IMR-90 (cell line): ENCODE data around the gene AMPD2. TPM values are rescaled to one million over a fixed set of nuclear protein-coding genes. Genes with fewer than 3 reads are reported as not detected.

Source experiments
- ATAC-seq: fragments of 200-7000 bp; cut with Tn5 transposase; 2 replicates; pipeline ENCODE4 v1.9.1; 2020; ENCODE audit warnings: low read depth, mild to moderate bottlenecking, moderate library complexity
- Bru-seq: library from RNA; stranded (reverse); fragments of 400-500 nt; gene quantifications from one replicate; lab custom pipeline; 2021; lab: Mats Ljungman, UMichigan
- BruChase-seq, 2 experiments: library from RNA; stranded (reverse); fragments of 400-500 nt; gene quantifications; one replicate each; lab custom pipeline; 2021; lab: Mats Ljungman, UMichigan
- BruUV-seq: library from RNA; stranded (reverse); fragments of 400-500 nt; replicated peaks from 2 replicates; lab custom pipeline; 2021; lab: Mats Ljungman, UMichigan
- CTCF ChIA-PET: fragments of 300-600 bp; formaldehyde crosslinking; extraction: SDS; loops from one replicate; lab custom pipeline; 2021; ENCODE audit warnings: antibody characterized with exemption; lab: Yijun Ruan, JAX
- POLR2A ChIA-PET: fragments of 300-600 bp; sonication (Branson Sonifier 250); formaldehyde crosslinking; loops from one replicate; lab custom pipeline; 2022; ENCODE audit warnings: antibody characterized with exemption; ENCODE audit not compliant: unreplicated experiment; lab: Charles Lee
- DNase-seq: peaks from one replicate; pipeline ENCODE4 v3.0.0; 2013
- H2AFZ ChIP-seq: replicated peaks from 2 replicates; pipeline ENCODE3; 2013; ENCODE audit warnings: low read length, mild to moderate bottlenecking; ENCODE audit not compliant: poor library complexity
- H2AK5ac ChIP-seq: 2 replicates; pipeline ENCODE4 v1.6.1; 2013; ENCODE audit warnings: low read depth, low read length, inconsistent platforms
- H2AK9ac ChIP-seq: replicated peaks from 2 replicates; pipeline ENCODE3; 2013; ENCODE audit warnings: mild to moderate bottlenecking, low read depth, low read length, moderate library complexity; ENCODE audit not compliant: poor library complexity
- H2BK120ac ChIP-seq: 2 replicates; pipeline ENCODE4 v1.6.1; 2013; ENCODE audit warnings: low read depth, low read length, inconsistent platforms
- H2BK15ac ChIP-seq: 3 replicates; pipeline ENCODE4 v1.6.1; 2013; ENCODE audit warnings: low read depth, low read length, inconsistent platforms
- H2BK20ac ChIP-seq: 2 replicates; pipeline ENCODE4 v1.6.1; 2013; ENCODE audit warnings: low read depth, mild to moderate bottlenecking, inconsistent platforms, low read length, moderate library complexity
- H2BK5ac ChIP-seq: 2 replicates; pipeline ENCODE4 v1.6.1; 2013; ENCODE audit warnings: mild to moderate bottlenecking, low read depth, low read length, inconsistent platforms; ENCODE audit not compliant: poor library complexity, severe bottlenecking
- H3K14ac ChIP-seq: replicated peaks from 2 replicates; pipeline ENCODE4 v1.6.1; 2013; ENCODE audit warnings: low read depth, low read length, inconsistent platforms
- H3K18ac ChIP-seq: 2 replicates; pipeline ENCODE4 v1.6.1; 2013; ENCODE audit warnings: low read depth, low read length, control low read depth
- H3K23ac ChIP-seq: 2 replicates; pipeline ENCODE4 v1.6.1; 2013; ENCODE audit warnings: low read depth, low read length, inconsistent platforms
- H3K27ac ChIP-seq: 2 replicates; pipeline ENCODE4 v1.5.1; 2013; ENCODE audit warnings: mild to moderate bottlenecking, control low read depth, low read length; ENCODE audit not compliant: insufficient read depth
- H3K27me3 ChIP-seq: 2 replicates; pipeline ENCODE4 v1.6.1; 2013; ENCODE audit warnings: low read length; ENCODE audit not compliant: control insufficient read depth, insufficient read depth
- H3K36me3 ChIP-seq: 2 replicates; pipeline ENCODE4 v1.6.1; 2013; ENCODE audit warnings: low read length, mixed read lengths; ENCODE audit not compliant: control insufficient read depth, insufficient read depth
- H3K4ac ChIP-seq: 2 replicates; pipeline ENCODE4 v1.6.1; 2013; ENCODE audit warnings: low read depth, low read length, inconsistent platforms
- H3K4me1 ChIP-seq: 2 replicates; pipeline ENCODE4 v1.6.1; 2013; ENCODE audit warnings: low read length, mixed read lengths; ENCODE audit not compliant: control insufficient read depth, insufficient read depth
- H3K4me2 ChIP-seq: 2 replicates; pipeline ENCODE4 v1.6.1; 2013; ENCODE audit warnings: low read depth, mild to moderate bottlenecking, control low read depth, low read length, moderate library complexity
- H3K4me3 ChIP-seq: 2 replicates; pipeline ENCODE4 v1.5.1; 2013; ENCODE audit warnings: low read depth, mild to moderate bottlenecking, control low read depth, low read length, moderate library complexity; ENCODE audit not compliant: insufficient read depth
- H3K56ac ChIP-seq: 2 replicates; pipeline ENCODE4 v1.6.1; 2013; ENCODE audit warnings: low read length, inconsistent platforms; ENCODE audit not compliant: insufficient read depth; ENCODE audit errors: extremely low read depth
- H3K79me1 ChIP-seq, 2 experiments: 2 replicates each; pipeline ENCODE4 v1.6.1; 2013; ENCODE audit warnings: low read length in 2 of 2, inconsistent platforms in 1 of 2, low read depth in 1 of 2
- H3K9ac ChIP-seq: 2 replicates; pipeline ENCODE4 v1.6.1; 2013; ENCODE audit warnings: low read depth, low read length, control low read depth
- H3K9me1 ChIP-seq: 2 replicates; pipeline ENCODE4 v1.6.1; 2013; ENCODE audit warnings: low read length, inconsistent platforms; ENCODE audit not compliant: insufficient read depth
- H3K9me3 ChIP-seq: 2 replicates; pipeline ENCODE4 v1.6.1; 2013; ENCODE audit warnings: low read length; ENCODE audit not compliant: control insufficient read depth, insufficient read depth
- H4K20me1 ChIP-seq: 2 replicates; pipeline ENCODE4 v1.6.1; 2013; ENCODE audit warnings: low read length, inconsistent platforms; ENCODE audit not compliant: insufficient read depth
- H4K5ac ChIP-seq: 2 replicates; pipeline ENCODE4 v1.6.1; 2013; ENCODE audit warnings: mild to moderate bottlenecking, low read depth, low read length, control low read depth
- H4K8ac ChIP-seq, 2 experiments: 2 replicates each; pipeline ENCODE4 v1.6.1; 2013; ENCODE audit warnings: low read depth in 2 of 2, low read length in 2 of 2, control low read depth in 1 of 2, inconsistent platforms in 1 of 2
- H4K91ac ChIP-seq: 2 replicates; pipeline ENCODE4 v1.6.1; 2013; ENCODE audit warnings: low read depth, low read length, inconsistent platforms; ENCODE audit not compliant: insufficient read depth
- BHLHE40 ChIP-seq: fragments of 150-350 bp; IDR thresholded peaks from 2 replicates; pipeline ENCODE4 v1.6.1; 2016; ENCODE audit warnings: mild to moderate bottlenecking, low read depth, low read length
- CEBPB ChIP-seq: IDR thresholded peaks from 2 replicates; pipeline ENCODE4 v1.6.1; 2012; ENCODE audit warnings: low read depth, low read length, improper control_type of control experiment
- CHD1 ChIP-seq: IDR thresholded peaks from 2 replicates; pipeline ENCODE4 v1.6.1; 2012; ENCODE audit warnings: low read depth, low read length, improper control_type of control experiment
- ELK1 ChIP-seq: fragments of 150-350 bp; IDR thresholded peaks from 2 replicates; pipeline ENCODE4 v1.6.1; 2016; ENCODE audit warnings: low read depth, mild to moderate bottlenecking, low read length, moderate library complexity, borderline replicate concordance
- FOS ChIP-seq: fragments of 150-350 bp; IDR thresholded peaks from 2 replicates; pipeline ENCODE4 v1.6.1; 2016; ENCODE audit warnings: low read depth, low read length
- MAZ ChIP-seq: IDR thresholded peaks from 2 replicates; pipeline ENCODE4 v1.6.1; 2012; ENCODE audit warnings: low read depth, mild to moderate bottlenecking, low read length, improper control_type of control experiment, moderate library complexity, borderline replicate concordance
- MXI1 ChIP-seq: IDR thresholded peaks from 2 replicates; pipeline ENCODE4 v1.6.1; 2012; ENCODE audit warnings: low read depth, mild to moderate bottlenecking, low read length, moderate library complexity, borderline replicate concordance
- NFE2L2 ChIP-seq: fragments of 150-350 bp; IDR thresholded peaks from 2 replicates; pipeline ENCODE4 v1.6.1; 2016; ENCODE audit warnings: low read depth, mild to moderate bottlenecking, low read length
- POLR2A ChIP-seq: IDR thresholded peaks from 2 replicates; pipeline ENCODE4 v1.6.1; 2012; ENCODE audit warnings: mild to moderate bottlenecking, low read depth, low read length
- RAD21 ChIP-seq: IDR thresholded peaks from 2 replicates; pipeline ENCODE4 v1.6.1; 2012; ENCODE audit warnings: low read length, improper control_type of control experiment
- RCOR1 ChIP-seq: IDR thresholded peaks from 2 replicates; pipeline ENCODE4 v1.6.1; 2012; ENCODE audit warnings: mild to moderate bottlenecking, low read length, improper control_type of control experiment; ENCODE audit not compliant: insufficient replicate concordance
- SMC3 ChIP-seq: fragments of 150-350 bp; IDR thresholded peaks from 2 replicates; pipeline ENCODE4 v1.6.1; 2016; ENCODE audit warnings: low read depth, mild to moderate bottlenecking, antibody characterized with exemption, low read length, moderate library complexity
- WGBS, 2 experiments: methylation state at CpG; one replicate each; pipeline versions ENCODE4 v1.1.5 to v1.1.7; 2013; ENCODE audit warnings: missing lambda C conversion rate in 2 of 2; ENCODE audit not compliant: insufficient read length in 1 of 2; ENCODE audit errors: extremely low coverage in 2 of 2; 5-methylcytosine and 5-hydroxymethylcytosine counted together
- dilution Hi-C: fragments of 300-500 bp; cut with HindIII; formaldehyde crosslinking; loops from one replicate; pipeline ENCODE4 v1.14.3; 2018; ENCODE audit warnings: low sequenced_read_pairs; ENCODE audit not compliant: unreplicated experiment
- in situ Hi-C: fragments of 300-500 bp; cut with MboI; formaldehyde crosslinking; loops from 3 replicates; pipeline ENCODE4 v1.14.3; 2019; ENCODE audit warnings: low sequenced_read_pairs, inconsistent platforms, mixed read lengths
- intact Hi-C: fragments of 100-400 bp; cut with micrococcal nuclease; formaldehyde crosslinking; loops from 2 replicates; pipeline ENCODE4 v1.10.0; 2022
- long read RNA-seq: library from polyadenylated mRNA; unstranded; transcript quantifications from one replicate; pipeline ENCODE4 v2.0.0, GENCODE V29; 2021; ENCODE audit not compliant: unreplicated experiment
- polyA plus RNA-seq, 3 experiments: library from polyadenylated mRNA; depleted of rRNA; stranded (reverse); fragments of >200 nt; gene quantifications; 2 replicates each; pipeline ENCODE4 v1.2.3, GENCODE V29; 2012; ENCODE audit warnings: low replicate concordance in 1 of 3
- total RNA-seq: library from RNA; depleted of rRNA; stranded (reverse); fragments of >200 nt; gene quantifications from 2 replicates; pipeline ENCODE4 v1.2.3, GENCODE V29; 2012; rRNA removed

AMPD2 gene
- total RNA-seq (50.3 and 61.5 TPM in 2 replicates), polyA plus RNA-seq (2012; rRNA removed) (103 and 116 TPM in 2 replicates), Bru-seq, nascent RNA (percentile 66 among the genes with signal in this experiment), BruChase-seq, experiment 1, labeled RNA remaining after a 6-hour chase (percentile 77 among the genes with signal in this experiment), BruChase-seq, experiment 2, labeled RNA remaining after a 2-hour chase (percentile 73 among the genes with signal in this experiment)
- 64.5 and 81.2 TPM in 2 replicates for polyA plus RNA-seq (2012; cell fraction: cytosol; rRNA removed)
- polyA plus RNA-seq (2012; cell fraction: nucleus; rRNA removed; ENCODE audit: low replicate concordance) = 569 and 1,268 TPM in 2 replicates
- long read RNA-seq, transcript AMPD2-202 (18 exons, 3,728 nt) = major isoform, 6 of 65 reads
- long read RNA-seq, partial matches to known transcripts = 45 of 65 reads
- long read RNA-seq, other reads (novel, unspliced or antisense) = 7 of 65 reads

GRCh38 chr1:109619576-109620400 lies at the start of gene AMPD2, which contains the start of gene GNAT2:
Gene AMPD2 (plus strand): TSS chr1:109619837. CDS start chr1:109621176, 1,339 bp downstream.
Gene GNAT2 (minus strand): TSS chr1:109619616. CDS start chr1:109612870, 6,746 bp downstream.
- Histone ChIP-seq H3K23ac (peak within 1 kb of the TSS; percentile 99), H2AK5ac (peak within 1 kb of the TSS; percentile 100), H3K4me1 (peaks cover 46% of the 10 kb centered on the region), H3K14ac (peak within 1 kb of the TSS; percentile 99), H2AFZ (peak within 1 kb of the TSS; percentile 84), H2BK5ac (peak within 1 kb of the TSS; percentile 97), H3K36me3 (no peaks in the 10 kb centered on the region; the same call in 1 of the 2 replicates), H3K18ac (peak within 1 kb of the TSS; percentile 97), H3K27me3 (no peaks in the 10 kb centered on the region), H4K20me1 (peaks cover 39% of the 10 kb centered on the region), H2BK20ac (peak within 1 kb of the TSS; percentile 89), H4K8ac (peak within 1 kb of the TSS; percentile 85 to 99), H4K5ac (peak within 1 kb of the TSS; percentile 97), H4K91ac (peak within 1 kb of the TSS; percentile 100), H3K56ac (peak within 1 kb of the TSS; percentile 91), H3K9me1 (peaks cover 44% of the 10 kb centered on the region), H3K4ac (peak within 1 kb of the TSS; percentile 99), H3K79me1 (peaks cover 16 to 78% of the 10 kb centered on the region in 2 experiments; a peak in 3 of 4 replicates), H3K4me2 (peak within 1 kb of the TSS; percentile 99), H3K4me3 (peak within 1 kb of the TSS; percentile 96), H3K9me3 (no peaks in the 10 kb centered on the region), H2BK120ac (peak within 1 kb of the TSS; percentile 95), H2BK15ac (peak within 1 kb of the TSS; percentile 81), H2AK9ac (peak within 1 kb of the TSS; percentile 100), H3K9ac (peak within 1 kb of the TSS; percentile 99), H3K27ac (peak within 1 kb of the TSS; percentile 99)
- WGBS, 2 experiments = 3% methylated on average over 9 of the region's 47 CpGs; no CpG with 5 or more reads in 1 of the 2 experiments
- CTCF ChIA-PET = interaction anchor here (0.6 to 2.0 kb wide), 5 partner anchors 10 to 126 kb away, joined by 3 to 6 read pairs (median 4); partner anchors contain the start of gene CYB561D1
- POLR2A ChIA-PET = interaction anchor here (1.5 kb wide), 1 partner anchor 71 kb away, joined by 5 read pairs; the partner anchor contains the start of gene GNAI3
- BruUV-seq = TSS peak; percentile 22
- in situ Hi-C loops (loop anchor here (5.0 kb wide), 1 partner anchor 72 kb away; the partner anchor contains the start of gene GNAI3), intact Hi-C loops (loop anchor here (2.0 to 10.0 kb wide), 2 partner anchors 71 to 335 kb away; partner anchors contain the start of genes GNAI3 and PSRC1), dilution Hi-C loops (no loop called here)
- ATAC-seq (peak; percentile 41), DNase-seq (peak; percentile 89)
- TF ChIP-seq MAZ (peak; percentile 29; the same call in 1 of the 2 replicates), SMC3 (no peak), ELK1 (no peak), NFE2L2 (0 out of 2 replicates have a peak, but pooled peaks have one; percentile 3), MXI1 (peak; percentile 82), RCOR1 (no peak), POLR2A (peak; percentile 64), RAD21 (peak; percentile 2; the same call in 1 of the 2 replicates), CEBPB (peak; percentile 73), BHLHE40 (peak; percentile 25; the same call in 1 of the 2 replicates), FOS (0 out of 2 replicates have a peak, but pooled peaks have one; percentile 22), CHD1 (peak; percentile 90; the same call in 1 of the 2 replicates)
